ENCODE measurements around the gene ANO3. TPM values are rescaled to one million over a fixed set of nuclear protein-coding genes. Genes with fewer than 3 reads are reported as not detected.

Gene ANO3
- total RNA-seq, 6 experiments from 2014 or later, result 0.71 to 2.6 (median 1.4) TPM

DNA sequence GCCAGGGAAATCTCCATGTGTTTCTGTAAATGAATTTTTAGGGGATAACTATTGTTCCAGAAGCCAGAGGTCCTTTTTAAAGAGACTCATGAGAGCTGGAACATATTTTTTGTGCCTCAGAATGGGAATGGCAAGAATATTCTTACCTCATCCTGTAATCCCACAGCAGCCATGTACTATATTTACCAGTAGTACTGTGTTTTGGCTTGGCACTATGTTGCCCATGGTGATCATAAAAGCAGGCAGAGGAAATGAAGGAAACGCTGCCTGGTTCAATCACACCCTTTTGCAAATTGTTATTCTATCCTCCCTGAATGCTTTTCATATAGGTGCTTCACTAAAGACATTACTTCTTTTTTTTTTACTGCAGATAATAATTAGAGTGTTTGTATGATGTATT, 81.0 kb downstream of the ANO3 start:
- Histone ChIP-seq H3K9me3 (no peaks in the 10 kb centered on the region), H3K36me3 (no peaks in the 10 kb centered on the region), H3K4me1 (no peaks in the 10 kb centered on the region), H3K27ac (no peak overlapping the region), H3K27me3 (no peaks in the 10 kb centered on the region), H3K4me3 (no peak overlapping the region)
- 20% methylated on average over 1 of the region's 1 CpG for whole genome bisulfite sequencing (ENCODE audit: insufficient coverage, low coverage, low lambda C conversion rate, missing lambda C conversion rate)
- no peak for ATAC-seq
- TF ChIP-seq, protein P1, sequence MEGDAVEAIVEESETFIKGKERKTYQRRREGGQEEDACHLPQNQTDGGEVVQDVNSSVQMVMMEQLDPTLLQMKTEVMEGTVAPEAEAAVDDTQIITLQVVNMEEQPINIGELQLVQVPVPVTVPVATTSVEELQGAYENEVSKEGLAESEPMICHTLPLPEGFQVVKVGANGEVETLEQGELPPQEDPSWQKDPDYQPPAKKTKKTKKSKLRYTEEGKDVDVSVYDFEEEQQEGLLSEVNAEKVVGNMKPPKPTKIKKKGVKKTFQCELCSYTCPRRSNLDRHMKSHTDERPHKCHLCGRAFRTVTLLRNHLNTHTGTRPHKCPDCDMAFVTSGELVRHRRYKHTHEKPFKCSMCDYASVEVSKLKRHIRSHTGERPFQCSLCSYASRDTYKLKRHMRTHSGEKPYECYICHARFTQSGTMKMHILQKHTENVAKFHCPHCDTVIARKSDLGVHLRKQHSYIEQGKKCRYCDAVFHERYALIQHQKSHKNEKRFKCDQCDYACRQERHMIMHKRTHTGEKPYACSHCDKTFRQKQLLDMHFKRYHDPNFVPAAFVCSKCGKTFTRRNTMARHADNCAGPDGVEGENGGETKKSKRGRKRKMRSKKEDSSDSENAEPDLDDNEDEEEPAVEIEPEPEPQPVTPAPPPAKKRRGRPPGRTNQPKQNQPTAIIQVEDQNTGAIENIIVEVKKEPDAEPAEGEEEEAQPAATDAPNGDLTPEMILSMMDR (IDR thresholded peaks at IDR 0.05), result no peak
- no peak for TF ChIP-seq POLR2A (IDR thresholded peaks at IDR 0.05)
- intact Hi-C loops (cut with DNase I), result no loop called here
- DNase-seq, result no peak

DNA sequence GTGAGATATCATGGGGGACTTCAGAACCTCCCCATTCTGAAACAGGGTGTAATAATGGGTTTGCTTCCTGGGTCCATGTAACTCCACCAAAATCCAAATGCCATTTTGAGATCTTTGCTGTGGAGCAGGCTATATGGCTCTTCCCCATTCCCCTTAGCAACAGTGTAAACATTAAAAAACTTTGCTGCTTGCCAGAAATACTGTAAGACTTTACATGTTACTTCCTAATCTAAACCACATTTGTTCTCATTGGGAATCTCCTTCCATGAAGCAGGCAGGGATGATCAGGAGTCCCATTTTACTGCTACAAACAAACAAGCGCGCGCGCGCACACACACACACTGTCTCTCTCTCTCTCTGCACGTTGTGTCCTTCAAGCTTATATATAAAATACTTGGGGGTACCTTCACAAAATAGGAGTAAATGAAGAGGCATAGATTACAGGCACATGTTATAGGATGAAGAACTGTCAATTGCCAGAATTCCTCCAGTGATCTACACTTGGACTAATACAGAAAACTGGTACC, 86.5 kb downstream of the ANO3 start:
- WGBS (ENCODE audit: insufficient coverage, low coverage, low lambda C conversion rate, missing lambda C conversion rate), result 93% methylated on average over 6 of the region's 6 CpGs
- Histone ChIP-seq H3K4me1 (no peaks in the 10 kb centered on the region), H3K27me3 (no peaks in the 10 kb centered on the region), H3K36me3 (no peaks in the 10 kb centered on the region), H3K27ac (no peak overlapping the region), H3K4me3 (no peak overlapping the region), H3K9me3 (no peaks in the 10 kb centered on the region)
- intact Hi-C loops (cut with DNase I), result no loop called here
- DNase-seq (no peak), ATAC-seq (no peak)
- no peak for TF ChIP-seq POLR2A (IDR thresholded peaks at IDR 0.05)
- TF ChIP-seq, protein P1 (IDR thresholded peaks at IDR 0.05), result no peak

DNA sequence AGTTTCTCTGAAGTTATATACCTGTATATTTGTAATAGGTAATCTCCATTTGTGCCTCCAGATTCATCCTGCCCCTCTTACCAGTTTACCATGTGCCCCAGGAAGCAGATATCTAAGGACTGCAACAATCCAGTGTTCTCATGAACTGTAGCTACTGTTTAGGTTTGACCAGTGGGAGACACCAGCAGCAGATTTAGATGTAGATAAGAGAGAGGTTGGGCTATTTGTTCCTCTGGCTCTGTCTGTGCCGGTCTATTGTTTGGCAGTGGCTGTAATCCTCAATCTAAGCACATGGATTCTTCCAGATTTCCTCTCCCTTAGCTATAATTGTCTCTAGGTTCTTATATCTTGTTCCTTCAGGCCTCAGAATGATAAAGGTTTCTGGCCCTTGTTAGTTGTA, 88.4 kb downstream of the ANO3 start:
- ATAC-seq (no peak), DNase-seq (no peak)
- no peaks in the 10 kb centered on the region for H3K4me1 ChIP-seq
- TF ChIP-seq POLR2A (IDR thresholded peaks at IDR 0.05), result no peak
- H3K9me3 ChIP-seq, result no peaks in the 10 kb centered on the region
- H3K27me3 ChIP-seq, result no peaks in the 10 kb centered on the region
- no peak overlapping the region for H3K27ac ChIP-seq
- no peak overlapping the region for H3K4me3 ChIP-seq
- WGBS (ENCODE audit: insufficient coverage, low coverage, low lambda C conversion rate, missing lambda C conversion rate), result 8% methylated on average over 1 of the region's 1 CpG
- intact Hi-C loops (cut with DNase I), result no loop called here
- no peaks in the 10 kb centered on the region for H3K36me3 ChIP-seq

DNA sequence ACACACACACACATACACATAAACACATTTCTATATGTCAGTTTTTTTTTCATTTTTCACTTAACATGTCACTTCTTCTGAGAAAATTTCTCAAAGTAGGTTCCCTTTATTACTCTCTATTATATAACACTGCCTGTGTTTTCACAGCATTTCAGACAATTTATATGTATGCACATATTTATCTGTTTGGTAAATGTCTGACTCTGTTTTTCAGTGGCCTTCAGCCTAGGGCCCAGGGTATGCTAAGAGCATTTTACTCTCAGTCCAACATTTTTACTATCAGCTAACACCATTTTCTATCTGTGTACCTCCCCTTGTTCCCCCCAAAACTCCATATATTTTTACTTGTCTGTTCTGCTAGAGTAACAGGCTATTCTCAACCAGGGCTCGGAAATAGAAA, 92.3 kb downstream of the ANO3 start:
- intact Hi-C loops (cut with DNase I), result no loop called here
- WGBS (ENCODE audit: insufficient coverage, low coverage, low lambda C conversion rate, missing lambda C conversion rate), result 13% methylated on average over 1 of the region's 1 CpG
- TF ChIP-seq POLR2A (IDR thresholded peaks at IDR 0.05), result no peak
- TF ChIP-seq, protein P1 (IDR thresholded peaks at IDR 0.05), result no peak
- no peak overlapping the region for H3K4me3 ChIP-seq
- no peak for DNase-seq
- H3K9me3 ChIP-seq, result no peaks in the 10 kb centered on the region
- H3K27ac ChIP-seq, result no peak overlapping the region
- ATAC-seq, result no peak
- no peaks in the 10 kb centered on the region for H3K36me3 ChIP-seq
- no peaks in the 10 kb centered on the region for H3K27me3 ChIP-seq
- H3K4me1 ChIP-seq, result no peaks in the 10 kb centered on the region

DNA sequence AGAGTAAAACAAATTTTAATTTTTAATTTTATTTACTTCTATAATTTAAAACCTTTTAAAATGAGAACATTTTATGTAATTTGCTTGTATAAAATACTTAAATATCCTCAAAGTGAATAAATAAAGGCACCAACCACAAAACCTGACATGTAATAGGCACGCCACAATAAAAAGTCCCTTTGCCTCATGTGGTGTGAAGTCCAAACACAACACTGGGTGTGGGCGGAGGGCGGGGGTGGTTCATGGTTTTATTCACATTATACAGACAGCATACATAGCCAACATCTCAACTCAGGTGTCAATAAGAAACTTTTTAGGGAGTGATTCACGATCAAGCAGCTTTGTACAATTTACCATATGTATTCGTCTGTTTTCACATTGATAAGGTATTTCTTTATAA, 107.9 kb downstream of the ANO3 start:
- Histone ChIP-seq H3K27me3 (no peaks in the 10 kb centered on the region), H3K4me1 (no peaks in the 10 kb centered on the region), H3K9me3 (no peaks in the 10 kb centered on the region), H3K27ac (no peak overlapping the region), H3K4me3 (no peak overlapping the region), H3K36me3 (no peaks in the 10 kb centered on the region)
- DNase-seq (no peak), ATAC-seq (no peak)
- TF ChIP-seq POLR2A (IDR thresholded peaks at IDR 0.05), result no peak
- TF ChIP-seq, protein P1 (IDR thresholded peaks at IDR 0.05), result no peak
- intact Hi-C loops (cut with DNase I), result no loop called here
- 65% methylated on average over 5 of the region's 5 CpGs for WGBS (ENCODE audit: insufficient coverage, low coverage, low lambda C conversion rate, missing lambda C conversion rate)

Measured in right lobe of liver (tissue), 6 donors.